HL-60 (cell line): ENCODE data around the gene MYO1D.

Source experiments
- DNase-seq, 2 experiments: peaks; one replicate each; pipeline ENCODE4 v3.0.0-alpha.2; 2010 to 2020; ENCODE audit warnings: low read depth in 1 of 2, low spot score in 1 of 2
- H3K27ac ChIP-seq: fragments of 250-450 bp; sonication (Bioruptor Pico); replicated peaks from 2 replicates; pipeline ENCODE4 v1.5.1; 2020; ENCODE audit warnings: mild to moderate bottlenecking, moderate library complexity
- H3K27me3 ChIP-seq: fragments of 250-450 bp; sonication (Bioruptor Pico); 2 replicates; pipeline ENCODE4 v1.5.1; 2021; ENCODE audit warnings: mild to moderate bottlenecking, moderate library complexity; ENCODE audit not compliant: insufficient read depth, poor library complexity, severe bottlenecking
- H3K4me3 ChIP-seq: replicated peaks from 2 replicates; pipeline ENCODE4 v1.5.1; 2011; ENCODE audit warnings: mild to moderate bottlenecking, control low read depth, low read length; ENCODE audit not compliant: insufficient read depth
- CTCF ChIP-seq: IDR thresholded peaks from one replicate; pipeline ENCODE4 v1.5.1; 2011; ENCODE audit warnings: low read length, control low read depth, inconsistent platforms; ENCODE audit not compliant: insufficient read depth
- GABPA ChIP-seq: IDR thresholded peaks from 2 replicates; pipeline ENCODE4 v1.6.1; 2012; ENCODE audit warnings: low read depth
- POLR2AphosphoS5 ChIP-seq: IDR thresholded peaks from 2 replicates; pipeline ENCODE4 v1.6.1; 2012; ENCODE audit warnings: low read depth
- REST ChIP-seq: IDR thresholded peaks from 2 replicates; pipeline ENCODE4 v1.6.1; 2012; ENCODE audit warnings: low read depth; ENCODE audit not compliant: insufficient replicate concordance
- SPI1 ChIP-seq: IDR thresholded peaks from 2 replicates; pipeline ENCODE4 v1.6.1; 2012; ENCODE audit warnings: low read depth, mild to moderate bottlenecking, borderline replicate concordance

MYO1D gene

GRCh38 chr17:32449963-32450362, 427.0 kb downstream of the MYO1D start:
- no peak for TF ChIP-seq GABPA
- no peak for DNase-seq
- Histone ChIP-seq H3K4me3 (no peak overlapping the region), H3K27me3 (no peaks in the 10 kb centered on the region), H3K27ac (no peak overlapping the region)

GRCh38 chr17:32446949-32447348, 430.0 kb downstream of the MYO1D start:
- H3K27ac ChIP-seq, result no peak overlapping the region
- no peaks in the 10 kb centered on the region for H3K27me3 ChIP-seq
- no peak for DNase-seq
- TF ChIP-seq GABPA (no peak), POLR2AphosphoS5 (no peak), REST (no peak), CTCF (no peak), SPI1 (no peak)
- no peak overlapping the region for H3K4me3 ChIP-seq

- Histone ChIP-seq H3K27ac (no peak overlapping the region), H3K27me3 (no peaks in the 10 kb centered on the region), H3K4me3 (peak overlapping the region; percentile 99)
- TF ChIP-seq GABPA, result no peak
- TF ChIP-seq REST, result no peak
- no peak for TF ChIP-seq POLR2AphosphoS5
- no peak for TF ChIP-seq SPI1
- TF ChIP-seq CTCF, result no peak
- no peak for DNase-seq
Measured at GRCh38 chr17:32445971-32446370, 431.0 kb downstream of the MYO1D start.

GRCh38 chr17:32445497-32445896, 431.4 kb downstream of the MYO1D start:
- H3K27me3 ChIP-seq, result no peaks in the 10 kb centered on the region
- TF ChIP-seq SPI1 (0 out of 2 replicates have a peak, but pooled peaks have one; percentile 13), CTCF (no peak)
- peak overlapping the region; percentile 99 for H3K4me3 ChIP-seq
- DNase-seq, result no peak
- H3K27ac ChIP-seq, result peak overlapping the region; percentile 87
